IPS-20b (cell line): ENCODE data around the gene PPRC1.

ENCODE experiments used
- H3K27ac ChIP-seq: one replicate; pipeline ENCODE4 v1.5.1; 2013; ENCODE audit warnings: low read length
- H3K27me3 ChIP-seq: 2 replicates; pipeline ENCODE4 v1.6.1; 2013; ENCODE audit warnings: mild to moderate bottlenecking, low read length, inconsistent platforms; ENCODE audit not compliant: insufficient read depth
- H3K36me3 ChIP-seq: 2 replicates; pipeline ENCODE4 v1.6.1; 2013; ENCODE audit warnings: low read depth, mild to moderate bottlenecking, inconsistent platforms, low read length, moderate library complexity; ENCODE audit not compliant: insufficient read depth
- H3K4me1 ChIP-seq: 2 replicates; pipeline ENCODE4 v1.6.1; 2013; ENCODE audit warnings: mild to moderate bottlenecking, control low read depth, inconsistent platforms, low read length, moderate library complexity; ENCODE audit not compliant: insufficient read depth
- H3K4me3 ChIP-seq: 2 replicates; pipeline ENCODE4 v1.5.1; 2013; ENCODE audit warnings: mild to moderate bottlenecking, low read length, inconsistent platforms
- H3K9ac ChIP-seq: 2 replicates; pipeline ENCODE4 v1.6.1; 2013; ENCODE audit warnings: low read depth, mild to moderate bottlenecking, inconsistent platforms, low read length, moderate library complexity
- H3K9me3 ChIP-seq: 2 replicates; pipeline ENCODE4 v1.6.1; 2013; ENCODE audit warnings: mild to moderate bottlenecking, low read depth, low read length, inconsistent platforms; ENCODE audit not compliant: insufficient read depth

The PPRC1 gene

DNA sequence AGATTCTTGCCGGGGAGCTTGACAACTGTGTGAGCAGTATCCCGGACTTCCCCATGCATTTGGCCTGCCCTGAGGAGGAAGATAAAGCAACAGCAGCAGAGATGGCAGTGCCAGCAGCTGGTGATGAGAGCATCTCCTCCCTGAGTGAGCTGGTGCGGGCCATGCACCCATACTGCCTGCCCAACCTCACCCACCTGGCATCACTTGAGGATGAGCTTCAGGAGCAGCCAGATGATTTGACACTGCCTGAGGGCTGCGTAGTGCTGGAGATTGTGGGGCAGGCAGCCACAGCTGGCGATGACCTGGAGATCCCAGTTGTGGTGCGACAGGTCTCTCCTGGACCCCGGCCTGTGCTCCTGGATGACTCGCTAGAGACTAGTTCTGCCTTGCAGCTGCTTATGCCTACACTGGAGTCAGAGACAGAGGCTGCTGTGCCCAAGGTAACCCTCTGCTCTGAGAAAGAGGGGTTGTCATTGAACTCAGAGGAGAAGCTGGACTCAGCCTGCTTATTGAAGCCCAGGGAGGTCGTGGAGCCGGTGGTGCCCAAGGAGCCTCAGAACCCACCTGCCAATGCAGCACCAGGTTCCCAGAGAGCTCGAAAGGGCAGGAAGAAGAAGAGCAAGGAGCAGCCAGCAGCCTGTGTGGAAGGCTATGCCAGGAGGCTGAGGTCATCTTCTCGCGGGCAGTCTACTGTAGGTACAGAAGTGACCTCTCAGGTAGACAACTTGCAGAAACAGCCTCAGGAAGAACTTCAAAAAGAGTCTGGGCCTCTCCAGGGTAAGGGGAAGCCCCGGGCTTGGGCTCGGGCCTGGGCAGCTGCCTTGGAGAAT is 6.7 kb downstream of the PPRC1 start:
- H3K27ac ChIP-seq: no peak overlapping the region
- no peak overlapping the region for H3K4me3 ChIP-seq
- H3K36me3 ChIP-seq: peaks cover 78% of the 10 kb centered on the region

DNA sequence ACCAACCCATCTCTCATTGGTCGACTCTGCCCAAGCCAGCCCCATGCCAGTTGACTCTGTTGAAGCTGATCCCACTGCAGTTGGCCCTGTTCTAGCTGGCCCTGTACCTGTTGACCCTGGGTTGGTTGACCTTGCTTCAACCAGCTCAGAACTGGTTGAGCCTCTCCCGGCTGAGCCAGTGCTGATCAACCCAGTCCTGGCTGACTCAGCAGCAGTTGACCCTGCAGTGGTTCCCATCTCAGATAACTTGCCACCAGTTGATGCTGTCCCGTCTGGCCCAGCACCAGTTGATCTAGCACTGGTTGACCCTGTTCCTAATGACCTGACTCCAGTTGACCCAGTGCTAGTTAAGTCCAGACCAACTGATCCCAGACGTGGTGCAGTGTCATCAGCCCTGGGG is 7.4 kb downstream of the PPRC1 start:
- H3K36me3 ChIP-seq: peaks cover 85% of the 10 kb centered on the region
- no peaks in the 10 kb centered on the region for H3K9me3 ChIP-seq
- H3K27ac ChIP-seq: no peak overlapping the region
- H3K9ac ChIP-seq: no peak overlapping the region
- peaks cover 4% of the 10 kb centered on the region; the same call in 1 of the 2 replicates for H3K4me1 ChIP-seq
- H3K4me3 ChIP-seq: no peak overlapping the region
- H3K27me3 ChIP-seq: no peaks in the 10 kb centered on the region

More for the DNA sequence above, 6.7 kb downstream of the PPRC1 start:
- H3K9me3 ChIP-seq: no peaks in the 10 kb centered on the region
- H3K27me3 ChIP-seq: no peaks in the 10 kb centered on the region
- H3K4me1 ChIP-seq: peaks cover 4% of the 10 kb centered on the region; the same call in 1 of the 2 replicates
- H3K9ac ChIP-seq: no peak overlapping the region

DNA sequence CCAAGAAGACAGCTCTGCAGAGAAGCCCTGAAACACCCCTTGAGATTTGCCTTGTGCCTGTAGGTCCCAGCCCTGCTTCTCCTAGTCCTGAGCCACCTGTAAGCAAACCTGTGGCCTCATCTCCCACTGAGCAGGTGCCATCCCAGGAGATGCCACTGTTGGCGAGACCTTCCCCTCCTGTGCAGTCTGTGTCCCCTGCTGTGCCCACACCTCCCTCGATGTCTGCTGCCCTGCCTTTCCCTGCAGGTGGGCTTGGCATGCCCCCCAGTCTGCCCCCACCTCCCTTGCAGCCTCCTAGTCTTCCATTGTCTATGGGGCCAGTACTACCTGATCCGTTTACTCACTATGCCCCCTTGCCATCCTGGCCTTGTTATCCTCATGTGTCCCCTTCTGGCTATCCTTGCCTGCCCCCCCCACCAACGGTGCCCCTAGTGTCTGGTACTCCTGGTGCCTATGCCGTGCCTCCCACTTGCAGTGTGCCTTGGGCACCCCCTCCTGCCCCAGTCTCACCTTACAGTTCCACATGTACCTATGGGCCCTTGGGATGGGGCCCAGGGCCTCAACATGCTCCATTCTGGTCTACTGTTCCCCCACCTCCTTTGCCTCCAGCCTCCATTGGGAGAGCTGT is 8.2 kb downstream of the PPRC1 start:
- Histone ChIP-seq H3K4me1 (peaks cover under 1% of the 10 kb centered on the region; the same call in 1 of the 2 replicates), H3K27me3 (no peaks in the 10 kb centered on the region), H3K36me3 (peaks cover 86% of the 10 kb centered on the region), H3K4me3 (no peak overlapping the region), H3K27ac (no peak overlapping the region), H3K9me3 (no peaks in the 10 kb centered on the region), H3K9ac (no peak overlapping the region)

DNA sequence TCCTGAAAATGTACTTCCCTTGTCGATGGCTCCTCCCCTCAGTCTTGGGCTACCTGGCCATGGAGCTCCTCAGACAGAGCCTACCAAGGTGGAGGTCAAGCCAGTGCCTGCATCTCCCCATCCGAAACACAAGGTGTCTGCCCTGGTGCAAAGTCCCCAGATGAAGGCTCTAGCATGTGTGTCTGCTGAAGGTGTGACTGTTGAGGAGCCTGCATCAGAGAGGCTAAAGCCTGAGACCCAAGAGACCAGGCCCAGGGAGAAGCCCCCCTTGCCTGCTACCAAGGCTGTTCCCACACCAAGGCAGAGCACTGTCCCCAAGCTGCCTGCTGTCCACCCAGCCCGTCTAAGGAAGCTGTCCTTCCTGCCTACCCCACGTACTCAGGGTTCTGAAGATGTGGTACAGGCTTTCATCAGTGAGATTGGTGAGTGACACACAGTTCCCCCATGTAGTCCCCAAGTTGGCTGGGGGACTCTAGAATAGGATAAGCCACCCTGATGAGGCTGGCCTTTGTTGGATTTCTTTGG is 8.8 kb downstream of the PPRC1 start:
- Histone ChIP-seq H3K27ac (no peak overlapping the region), H3K27me3 (no peaks in the 10 kb centered on the region), H3K4me1 (no peaks in the 10 kb centered on the region), H3K9me3 (no peaks in the 10 kb centered on the region), H3K9ac (no peak overlapping the region), H3K4me3 (no peak overlapping the region), H3K36me3 (peaks cover 90% of the 10 kb centered on the region)

DNA sequence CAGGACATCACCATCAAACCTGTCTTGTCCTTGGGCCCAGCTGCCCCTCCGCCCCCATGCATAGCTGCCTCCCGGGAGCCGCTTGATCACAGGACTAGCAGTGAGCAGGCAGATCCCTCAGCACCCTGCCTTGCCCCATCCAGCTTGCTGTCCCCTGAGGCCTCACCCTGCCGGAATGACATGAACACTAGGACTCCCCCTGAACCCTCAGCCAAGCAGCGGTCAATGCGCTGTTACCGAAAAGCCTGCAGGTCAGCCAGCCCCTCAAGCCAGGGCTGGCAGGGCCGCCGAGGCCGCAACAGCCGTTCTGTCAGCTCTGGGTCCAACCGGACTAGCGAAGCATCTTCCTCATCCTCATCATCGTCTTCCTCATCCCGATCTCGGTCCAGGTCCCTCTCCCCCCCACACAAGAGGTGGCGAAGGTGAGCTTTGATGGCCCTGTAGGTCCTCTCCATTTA is 14.2 kb downstream of the PPRC1 start:
- no peaks in the 10 kb centered on the region for H3K9me3 ChIP-seq
- no peak overlapping the region for H3K4me3 ChIP-seq
- peaks cover 7% of the 10 kb centered on the region; the same call in 1 of the 2 replicates for H3K4me1 ChIP-seq
- no peaks in the 10 kb centered on the region for H3K27me3 ChIP-seq
- no peak overlapping the region for H3K27ac ChIP-seq
- no peak overlapping the region for H3K9ac ChIP-seq
- peaks cover 90% of the 10 kb centered on the region for H3K36me3 ChIP-seq

DNA sequence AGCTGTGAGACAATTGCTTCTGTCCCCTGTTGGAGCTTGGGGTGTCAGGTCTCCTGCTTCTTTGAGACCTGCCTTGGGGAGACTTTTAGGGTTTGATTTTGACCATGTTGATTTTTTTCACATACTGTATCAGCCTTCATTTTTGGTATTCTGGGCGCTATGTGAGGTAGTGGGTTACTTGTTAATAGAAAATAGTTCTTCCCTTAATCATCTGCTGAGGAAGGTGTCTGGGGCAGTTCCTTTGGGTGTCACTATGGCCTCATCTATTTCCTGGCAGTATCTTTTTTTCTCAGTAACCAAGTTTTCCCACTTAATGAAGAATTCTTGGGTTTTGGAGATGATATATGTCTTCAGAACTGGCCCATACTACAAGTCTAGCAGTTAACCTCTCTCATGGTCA is 14.7 kb downstream of the PPRC1 start:
- no peak overlapping the region for H3K27ac ChIP-seq
- H3K36me3 ChIP-seq: peaks cover 88% of the 10 kb centered on the region
- no peaks in the 10 kb centered on the region for H3K9me3 ChIP-seq
- H3K4me1 ChIP-seq: peaks cover 7% of the 10 kb centered on the region; the same call in 1 of the 2 replicates
- H3K27me3 ChIP-seq: no peaks in the 10 kb centered on the region
- H3K4me3 ChIP-seq: no peak overlapping the region
- no peak overlapping the region for H3K9ac ChIP-seq

DNA sequence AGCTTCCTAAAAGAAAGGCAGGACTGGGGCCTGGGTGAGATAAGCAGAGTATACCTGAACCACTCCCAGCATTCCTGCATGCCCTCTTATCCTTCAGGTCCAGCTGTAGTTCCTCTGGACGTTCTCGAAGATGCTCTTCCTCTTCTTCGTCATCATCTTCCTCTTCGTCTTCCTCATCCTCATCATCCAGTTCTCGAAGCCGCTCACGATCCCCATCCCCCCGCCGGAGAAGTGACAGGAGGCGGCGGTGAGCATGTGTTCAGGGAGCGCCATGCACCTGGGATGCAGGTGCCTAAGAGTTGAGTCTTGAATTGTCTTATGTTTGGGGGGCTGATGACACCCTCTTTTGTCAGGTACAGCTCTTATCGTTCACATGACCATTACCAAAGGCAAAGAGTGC is 15.4 kb downstream of the PPRC1 start:
- Histone ChIP-seq H3K27me3 (no peaks in the 10 kb centered on the region), H3K4me3 (no peak overlapping the region), H3K4me1 (peaks cover 7% of the 10 kb centered on the region; the same call in 1 of the 2 replicates), H3K27ac (no peak overlapping the region), H3K9ac (no peak overlapping the region), H3K36me3 (peaks cover 81% of the 10 kb centered on the region), H3K9me3 (no peaks in the 10 kb centered on the region)

DNA sequence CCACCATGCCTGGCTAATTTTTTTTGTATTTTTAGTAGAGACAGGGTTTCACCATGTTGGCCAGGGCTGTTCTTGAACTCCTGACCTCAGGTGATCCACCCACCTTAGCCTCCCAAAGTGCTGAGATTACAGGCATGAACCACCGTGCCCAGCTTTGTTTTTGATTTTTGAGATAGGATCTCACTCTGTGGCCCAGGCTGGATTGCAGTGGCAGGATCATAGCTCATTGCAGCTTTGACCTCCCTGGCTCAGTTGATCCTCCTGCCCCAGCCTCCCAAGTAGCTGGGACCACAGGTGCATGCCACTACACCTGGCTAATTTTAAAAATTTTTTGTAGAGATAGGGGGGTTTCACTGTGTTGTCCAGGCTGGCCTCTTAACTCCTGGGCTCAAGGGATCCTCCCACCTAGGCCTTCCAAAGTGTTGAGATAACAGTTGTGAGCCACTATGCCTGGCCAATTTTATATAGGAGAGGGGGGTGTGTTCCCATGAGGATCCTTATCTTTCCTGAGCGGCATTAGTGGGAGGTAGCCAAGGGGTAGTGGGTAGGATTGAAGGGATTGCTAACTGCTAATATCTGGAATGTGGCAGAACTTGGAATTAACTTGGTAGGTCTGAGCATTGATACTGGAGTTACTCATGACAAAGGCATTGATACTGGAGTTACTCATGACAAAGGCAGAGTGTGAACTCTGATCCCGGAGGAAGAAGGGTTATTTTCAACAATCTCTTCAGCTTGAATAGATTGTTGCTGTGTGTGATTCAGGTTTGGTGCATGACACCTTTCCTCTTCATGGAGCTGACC is 18.3 kb downstream of the PPRC1 start:
- peak overlapping the region; percentile 77; the same call in 1 of the 2 replicates for H3K9ac ChIP-seq
- no peaks in the 10 kb centered on the region for H3K27me3 ChIP-seq
- peaks cover 72% of the 10 kb centered on the region for H3K36me3 ChIP-seq
- H3K9me3 ChIP-seq: no peaks in the 10 kb centered on the region
- peaks cover 7% of the 10 kb centered on the region; the same call in 1 of the 2 replicates for H3K4me1 ChIP-seq
- H3K27ac ChIP-seq: peak overlapping the region; percentile 52
- H3K4me3 ChIP-seq: peak overlapping the region; percentile 58

DNA sequence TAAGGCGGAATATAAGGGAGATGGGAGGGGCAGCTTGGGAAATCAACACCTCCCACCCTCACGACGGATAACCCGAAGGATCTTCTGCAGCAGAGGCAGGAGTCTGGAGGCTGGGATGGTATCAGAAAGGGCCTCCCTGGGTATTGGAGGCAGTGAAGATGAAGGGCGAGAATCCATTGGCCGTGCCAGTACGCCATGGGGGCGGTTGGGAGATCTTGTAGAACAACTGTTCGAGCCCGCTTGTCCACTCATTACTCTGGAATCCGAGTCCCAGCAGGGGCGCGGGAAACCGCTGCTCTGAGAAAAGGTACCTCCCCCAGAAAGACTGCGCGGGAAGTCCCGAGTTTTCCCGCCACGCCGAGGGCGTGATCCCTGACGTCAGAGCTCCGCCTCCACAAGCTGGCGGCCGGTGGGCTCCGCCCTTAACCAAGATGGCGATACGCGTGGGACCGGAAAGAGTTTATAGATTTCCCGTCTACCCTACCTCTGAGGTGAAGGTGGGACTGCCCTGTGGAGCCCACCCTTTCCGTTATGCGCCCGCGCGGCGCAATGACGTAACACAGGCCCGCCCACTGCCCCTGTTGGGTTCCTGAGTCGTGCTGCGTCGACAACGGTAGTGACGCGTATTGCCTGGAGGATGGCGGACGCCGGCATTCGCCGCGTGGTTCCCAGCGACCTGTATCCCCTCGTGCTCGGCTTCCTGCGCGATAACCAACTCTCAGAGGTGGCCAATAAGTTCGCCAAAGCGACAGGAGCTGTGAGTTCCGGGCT is 19.1 kb downstream of the PPRC1 start, which contains the start of gene NOLC1:
Gene NOLC1 (plus strand): TSS at position 616 of the 771 bp plus-strand sequence. CDS start 22 bp downstream, at position 638.
- H3K27me3 ChIP-seq: no peaks in the 10 kb centered on the region
- H3K4me1 ChIP-seq: peaks cover 7% of the 10 kb centered on the region; the same call in 1 of the 2 replicates
- peak within 1 kb of the TSS; percentile 100 for H3K9ac ChIP-seq
- peak within 1 kb of the TSS; percentile 70 for H3K27ac ChIP-seq
- peaks cover 72% of the 10 kb centered on the region for H3K36me3 ChIP-seq
- H3K4me3 ChIP-seq: peak within 1 kb of the TSS; percentile 97
- H3K9me3 ChIP-seq: no peaks in the 10 kb centered on the region

DNA sequence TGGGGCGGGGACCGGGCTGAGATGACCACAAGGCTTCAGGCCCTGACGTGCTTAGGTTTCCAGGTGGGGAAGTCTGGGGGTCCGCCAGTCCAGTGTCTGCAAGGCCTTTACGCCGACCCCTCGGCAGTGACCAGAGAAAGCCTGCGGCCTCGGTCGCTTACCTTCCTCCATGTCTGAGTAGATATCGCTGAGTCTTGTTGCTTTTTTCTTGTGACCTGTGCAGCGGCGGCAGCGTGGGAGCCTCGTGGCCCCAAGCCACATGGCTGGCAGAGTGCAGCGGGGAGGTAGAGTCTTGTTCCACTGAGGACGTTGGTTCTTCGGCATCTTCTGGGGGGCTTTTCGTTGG is 19.7 kb downstream of the PPRC1 start:
- peaks cover 72% of the 10 kb centered on the region for H3K36me3 ChIP-seq
- H3K9me3 ChIP-seq: no peaks in the 10 kb centered on the region
- H3K27me3 ChIP-seq: no peaks in the 10 kb centered on the region
- H3K4me3 ChIP-seq: peak overlapping the region; percentile 97
- peak overlapping the region; percentile 100 for H3K9ac ChIP-seq
- peak overlapping the region; percentile 70 for H3K27ac ChIP-seq
- H3K4me1 ChIP-seq: peaks cover 7% of the 10 kb centered on the region; the same call in 1 of the 2 replicates
